ENCODE data around the gene NEMP1.
"Not testable (repeated sequence)": the region's sequence is repeated elsewhere in the genome, so short reads cannot be mapped to it uniquely, and the experiment has no call there.

Gene NEMP1

DNA sequence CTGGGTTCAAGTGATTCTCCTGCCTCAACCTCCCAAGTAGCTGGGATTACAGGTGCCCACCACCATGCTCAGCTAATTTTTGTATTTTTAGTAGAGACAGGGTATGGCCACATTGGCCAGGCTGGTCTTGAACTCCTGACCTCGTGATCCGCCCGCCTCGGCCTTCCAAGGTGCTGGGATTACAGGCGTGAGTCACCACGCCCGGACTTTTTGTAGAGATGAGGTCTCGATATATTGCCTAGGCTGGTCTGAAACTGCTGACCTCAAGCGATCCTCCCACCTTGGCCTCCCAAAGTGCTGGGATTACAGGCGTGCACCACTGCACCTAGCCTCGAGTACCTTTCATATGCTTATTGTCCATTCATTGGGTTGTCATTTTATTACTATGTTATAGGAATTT, 42.1 kb upstream of the NEMP1 start:
- H3K4me3 ChIP-seq (replicated peaks; ENCODE audit: insufficient read depth, low read length); H3K27ac ChIP-seq (replicated peaks); H3K27me3 ChIP-seq (ENCODE audit: insufficient read depth, poor library complexity, severe bottlenecking); DNase-seq (ENCODE audit: low read depth in 1 of 2, low spot score in 1 of 2): not testable (repeated sequence)

DNA sequence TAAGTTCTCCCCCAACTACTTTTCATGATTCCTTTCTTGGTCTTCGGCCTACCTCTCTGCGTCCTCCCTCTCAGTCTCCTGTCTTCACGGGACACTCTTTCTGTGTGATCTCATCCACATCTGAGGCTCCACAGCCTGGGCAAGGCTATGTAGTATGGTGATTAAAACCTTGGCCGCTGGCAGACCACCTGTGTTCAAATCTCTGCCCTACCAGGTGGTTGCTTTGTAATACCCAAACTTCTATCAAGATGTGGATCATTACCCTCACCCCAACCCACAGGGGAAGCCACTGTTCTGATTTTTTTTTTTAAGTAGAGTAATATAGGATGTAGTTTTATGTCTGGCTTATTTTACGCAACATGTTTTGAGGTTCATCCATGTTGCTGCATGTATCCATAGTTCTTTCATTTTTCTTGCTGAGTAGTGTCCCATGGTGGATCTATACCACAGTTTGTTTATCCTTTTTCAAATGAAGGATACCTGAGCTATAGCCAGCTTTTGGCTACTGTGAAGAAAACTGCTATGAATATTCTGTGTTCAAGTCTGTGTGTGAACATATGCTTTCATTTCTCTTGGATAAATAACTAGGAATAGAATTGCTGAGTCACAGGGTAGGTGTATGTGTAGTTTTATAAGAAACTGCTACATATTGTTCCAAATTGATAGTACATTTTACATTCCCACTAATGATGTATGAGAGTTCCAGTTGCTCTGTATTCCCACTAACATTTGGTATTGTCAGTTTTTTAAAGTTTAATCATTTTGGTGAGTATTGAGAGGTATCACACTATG, 40.9 kb upstream of the NEMP1 start:
- DNase-seq (ENCODE audit: low read depth in 1 of 2, low spot score in 1 of 2), result no peak
- no peak for TF ChIP-seq GABPA (IDR thresholded peaks at IDR 0.05; ENCODE audit: low read depth)
- TF ChIP-seq, protein P1, sequence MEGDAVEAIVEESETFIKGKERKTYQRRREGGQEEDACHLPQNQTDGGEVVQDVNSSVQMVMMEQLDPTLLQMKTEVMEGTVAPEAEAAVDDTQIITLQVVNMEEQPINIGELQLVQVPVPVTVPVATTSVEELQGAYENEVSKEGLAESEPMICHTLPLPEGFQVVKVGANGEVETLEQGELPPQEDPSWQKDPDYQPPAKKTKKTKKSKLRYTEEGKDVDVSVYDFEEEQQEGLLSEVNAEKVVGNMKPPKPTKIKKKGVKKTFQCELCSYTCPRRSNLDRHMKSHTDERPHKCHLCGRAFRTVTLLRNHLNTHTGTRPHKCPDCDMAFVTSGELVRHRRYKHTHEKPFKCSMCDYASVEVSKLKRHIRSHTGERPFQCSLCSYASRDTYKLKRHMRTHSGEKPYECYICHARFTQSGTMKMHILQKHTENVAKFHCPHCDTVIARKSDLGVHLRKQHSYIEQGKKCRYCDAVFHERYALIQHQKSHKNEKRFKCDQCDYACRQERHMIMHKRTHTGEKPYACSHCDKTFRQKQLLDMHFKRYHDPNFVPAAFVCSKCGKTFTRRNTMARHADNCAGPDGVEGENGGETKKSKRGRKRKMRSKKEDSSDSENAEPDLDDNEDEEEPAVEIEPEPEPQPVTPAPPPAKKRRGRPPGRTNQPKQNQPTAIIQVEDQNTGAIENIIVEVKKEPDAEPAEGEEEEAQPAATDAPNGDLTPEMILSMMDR (IDR thresholded peaks at IDR 0.05; ENCODE audit: insufficient read depth, low read length), result no peak
- TF ChIP-seq, protein P2, sequence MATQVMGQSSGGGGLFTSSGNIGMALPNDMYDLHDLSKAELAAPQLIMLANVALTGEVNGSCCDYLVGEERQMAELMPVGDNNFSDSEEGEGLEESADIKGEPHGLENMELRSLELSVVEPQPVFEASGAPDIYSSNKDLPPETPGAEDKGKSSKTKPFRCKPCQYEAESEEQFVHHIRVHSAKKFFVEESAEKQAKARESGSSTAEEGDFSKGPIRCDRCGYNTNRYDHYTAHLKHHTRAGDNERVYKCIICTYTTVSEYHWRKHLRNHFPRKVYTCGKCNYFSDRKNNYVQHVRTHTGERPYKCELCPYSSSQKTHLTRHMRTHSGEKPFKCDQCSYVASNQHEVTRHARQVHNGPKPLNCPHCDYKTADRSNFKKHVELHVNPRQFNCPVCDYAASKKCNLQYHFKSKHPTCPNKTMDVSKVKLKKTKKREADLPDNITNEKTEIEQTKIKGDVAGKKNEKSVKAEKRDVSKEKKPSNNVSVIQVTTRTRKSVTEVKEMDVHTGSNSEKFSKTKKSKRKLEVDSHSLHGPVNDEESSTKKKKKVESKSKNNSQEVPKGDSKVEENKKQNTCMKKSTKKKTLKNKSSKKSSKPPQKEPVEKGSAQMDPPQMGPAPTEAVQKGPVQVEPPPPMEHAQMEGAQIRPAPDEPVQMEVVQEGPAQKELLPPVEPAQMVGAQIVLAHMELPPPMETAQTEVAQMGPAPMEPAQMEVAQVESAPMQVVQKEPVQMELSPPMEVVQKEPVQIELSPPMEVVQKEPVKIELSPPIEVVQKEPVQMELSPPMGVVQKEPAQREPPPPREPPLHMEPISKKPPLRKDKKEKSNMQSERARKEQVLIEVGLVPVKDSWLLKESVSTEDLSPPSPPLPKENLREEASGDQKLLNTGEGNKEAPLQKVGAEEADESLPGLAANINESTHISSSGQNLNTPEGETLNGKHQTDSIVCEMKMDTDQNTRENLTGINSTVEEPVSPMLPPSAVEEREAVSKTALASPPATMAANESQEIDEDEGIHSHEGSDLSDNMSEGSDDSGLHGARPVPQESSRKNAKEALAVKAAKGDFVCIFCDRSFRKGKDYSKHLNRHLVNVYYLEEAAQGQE (IDR thresholded peaks at IDR 0.05; ENCODE audit: insufficient replicate concordance, low read depth), result no peak
- TF ChIP-seq POLR2AphosphoS5 (IDR thresholded peaks at IDR 0.05; ENCODE audit: low read depth), result no peak
- TF ChIP-seq SPI1 (IDR thresholded peaks at IDR 0.05; ENCODE audit: borderline replicate concordance, low read depth), result no peak
- Histone ChIP-seq H3K27ac (replicated peaks) (no peak overlapping the region), H3K27me3 (ENCODE audit: insufficient read depth, poor library complexity, severe bottlenecking) (peaks cover 2% of the 10 kb centered on the region), H3K4me3 (replicated peaks; ENCODE audit: insufficient read depth, low read length) (no peak overlapping the region)

- DNase-seq (ENCODE audit: low read depth in 1 of 2, low spot score in 1 of 2), result peak in 1 of 2 experiments; percentile 37
- Histone ChIP-seq H3K27ac (replicated peaks) (no peak overlapping the region), H3K27me3 (ENCODE audit: insufficient read depth, poor library complexity, severe bottlenecking) (no peaks in the 10 kb centered on the region), H3K4me3 (replicated peaks; ENCODE audit: insufficient read depth, low read length) (no peak overlapping the region)
- TF ChIP-seq, protein P1 (IDR thresholded peaks at IDR 0.05; ENCODE audit: insufficient read depth, low read length), result no peak
- TF ChIP-seq SPI1 (IDR thresholded peaks at IDR 0.05; ENCODE audit: borderline replicate concordance, low read depth) (no peak), GABPA (IDR thresholded peaks at IDR 0.05; ENCODE audit: low read depth) (no peak), POLR2AphosphoS5 (IDR thresholded peaks at IDR 0.05; ENCODE audit: low read depth) (no peak)
- TF ChIP-seq, protein P2 (IDR thresholded peaks at IDR 0.05; ENCODE audit: insufficient replicate concordance, low read depth), result no peak
Measured at GRCh38 chr12:57118711-57119271, 40.2 kb upstream of the NEMP1 start.

DNA sequence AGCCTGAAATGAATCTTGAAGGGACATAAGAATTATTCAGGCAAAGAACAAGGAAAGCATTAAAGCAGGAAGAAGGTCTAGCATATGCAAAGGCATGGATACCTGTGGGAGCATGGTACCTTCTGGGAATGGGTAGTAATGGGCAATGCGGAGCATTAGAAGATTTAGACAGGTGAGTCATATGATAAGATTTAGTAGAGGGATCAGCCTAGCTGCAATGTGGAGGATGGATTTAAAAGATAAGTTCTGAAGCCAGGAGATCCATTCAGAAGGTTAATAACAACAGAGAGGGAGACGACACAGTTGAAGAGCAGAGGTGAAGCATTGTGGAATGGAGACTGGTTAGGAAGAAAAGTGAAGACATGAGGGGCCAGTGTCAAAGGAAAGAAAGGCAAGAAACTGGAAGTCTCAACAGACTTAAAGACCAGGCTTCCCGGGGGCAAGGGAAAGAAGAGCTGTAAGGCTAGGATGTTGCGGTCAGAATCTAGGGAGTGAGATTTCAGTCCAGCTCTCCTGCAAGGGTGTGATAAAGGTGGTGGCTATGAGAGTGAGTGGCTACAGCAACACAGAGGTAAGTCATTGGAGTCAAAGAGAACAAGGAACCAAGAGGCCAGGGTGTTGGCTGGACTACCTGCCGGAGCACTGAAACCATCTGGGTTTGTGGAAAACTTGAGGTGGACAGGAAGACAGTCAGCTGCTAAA, 38.1 kb upstream of the NEMP1 start:
- Histone ChIP-seq H3K4me3 (replicated peaks; ENCODE audit: insufficient read depth, low read length) (no peak overlapping the region), H3K27me3 (ENCODE audit: insufficient read depth, poor library complexity, severe bottlenecking) (no peaks in the 10 kb centered on the region), H3K27ac (replicated peaks) (no peak overlapping the region)
- DNase-seq (ENCODE audit: low read depth in 1 of 2, low spot score in 1 of 2), result no peak
- no peak for TF ChIP-seq POLR2AphosphoS5 (IDR thresholded peaks at IDR 0.05; ENCODE audit: low read depth)
- TF ChIP-seq, protein P2 (IDR thresholded peaks at IDR 0.05; ENCODE audit: insufficient replicate concordance, low read depth), result no peak
- no peak for TF ChIP-seq GABPA (IDR thresholded peaks at IDR 0.05; ENCODE audit: low read depth)
- no peak for TF ChIP-seq SPI1 (IDR thresholded peaks at IDR 0.05; ENCODE audit: borderline replicate concordance, low read depth)
- TF ChIP-seq, protein P1 (IDR thresholded peaks at IDR 0.05; ENCODE audit: insufficient read depth, low read length), result no peak

Measured in HL-60 (cell line).